Measurements from ENCODE around the gene AANAT. TPM values are rescaled to one million over a fixed set of nuclear protein-coding genes. Genes with fewer than 3 reads are reported as not detected.

Gene AANAT
- polyA plus RNA-seq, 1 donor, result 0.37 TPM

DNA sequence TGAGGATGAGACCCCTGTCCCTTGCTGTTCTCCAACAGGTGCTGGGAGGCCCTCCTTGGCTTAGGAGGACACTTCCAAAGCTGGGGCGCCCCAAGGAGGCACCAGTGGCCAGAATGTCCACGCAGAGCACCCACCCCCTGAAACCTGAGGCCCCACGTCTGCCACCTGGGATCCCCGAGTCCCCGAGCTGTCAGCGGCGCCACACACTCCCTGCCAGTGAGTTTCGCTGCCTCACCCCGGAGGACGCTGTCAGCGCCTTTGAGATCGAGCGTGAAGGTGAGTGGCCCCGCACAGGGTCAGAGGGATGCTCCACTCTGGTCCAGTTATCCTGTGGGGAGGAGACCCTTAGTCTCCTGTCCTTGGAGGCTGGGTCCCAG is 1.2 kb downstream of the AANAT start:
- no peak for DNase-seq (ENCODE audit: low read depth)

DNA sequence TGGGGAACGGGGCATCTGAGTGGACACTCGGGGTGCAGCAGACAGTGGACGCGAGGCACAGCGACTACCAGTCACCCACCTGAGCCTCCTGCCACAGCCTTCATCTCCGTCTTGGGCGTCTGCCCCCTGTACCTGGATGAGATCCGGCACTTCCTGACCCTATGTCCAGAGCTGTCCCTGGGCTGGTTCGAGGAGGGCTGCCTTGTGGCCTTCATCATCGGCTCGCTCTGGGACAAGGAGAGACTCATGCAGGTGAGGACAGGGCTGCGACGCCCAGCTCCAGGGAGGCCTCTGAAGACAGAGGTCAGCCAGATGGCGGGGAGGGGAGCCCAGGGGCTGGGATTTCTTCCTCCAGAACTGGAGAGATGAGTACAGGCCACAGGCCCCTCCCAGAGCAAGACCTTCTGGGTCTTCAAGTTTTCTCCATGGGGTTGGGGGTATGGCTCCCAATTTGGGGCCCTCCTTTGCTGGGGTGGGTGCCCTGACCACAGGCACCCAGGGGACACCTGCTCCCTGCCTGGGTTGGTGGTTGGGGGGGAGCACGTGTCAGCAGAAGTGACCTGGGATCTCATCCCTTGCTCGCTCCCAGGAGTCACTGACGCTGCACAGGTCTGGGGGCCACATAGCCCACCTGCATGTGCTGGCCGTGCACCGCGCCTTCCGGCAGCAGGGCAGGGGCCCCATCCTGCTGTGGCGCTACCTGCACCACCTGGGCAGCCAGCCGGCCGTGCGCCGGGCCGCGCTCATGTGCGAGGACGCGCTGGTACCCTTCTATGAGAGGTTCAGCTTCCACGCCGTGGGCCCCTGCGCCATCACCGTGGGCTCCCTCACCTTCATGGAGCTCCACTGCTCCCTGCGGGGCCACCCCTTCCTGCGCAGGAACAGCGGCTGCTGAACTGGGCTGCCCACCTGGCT is 1.9 kb downstream of the AANAT start:
- DNase-seq (ENCODE audit: low read depth), result no peak

DNA sequence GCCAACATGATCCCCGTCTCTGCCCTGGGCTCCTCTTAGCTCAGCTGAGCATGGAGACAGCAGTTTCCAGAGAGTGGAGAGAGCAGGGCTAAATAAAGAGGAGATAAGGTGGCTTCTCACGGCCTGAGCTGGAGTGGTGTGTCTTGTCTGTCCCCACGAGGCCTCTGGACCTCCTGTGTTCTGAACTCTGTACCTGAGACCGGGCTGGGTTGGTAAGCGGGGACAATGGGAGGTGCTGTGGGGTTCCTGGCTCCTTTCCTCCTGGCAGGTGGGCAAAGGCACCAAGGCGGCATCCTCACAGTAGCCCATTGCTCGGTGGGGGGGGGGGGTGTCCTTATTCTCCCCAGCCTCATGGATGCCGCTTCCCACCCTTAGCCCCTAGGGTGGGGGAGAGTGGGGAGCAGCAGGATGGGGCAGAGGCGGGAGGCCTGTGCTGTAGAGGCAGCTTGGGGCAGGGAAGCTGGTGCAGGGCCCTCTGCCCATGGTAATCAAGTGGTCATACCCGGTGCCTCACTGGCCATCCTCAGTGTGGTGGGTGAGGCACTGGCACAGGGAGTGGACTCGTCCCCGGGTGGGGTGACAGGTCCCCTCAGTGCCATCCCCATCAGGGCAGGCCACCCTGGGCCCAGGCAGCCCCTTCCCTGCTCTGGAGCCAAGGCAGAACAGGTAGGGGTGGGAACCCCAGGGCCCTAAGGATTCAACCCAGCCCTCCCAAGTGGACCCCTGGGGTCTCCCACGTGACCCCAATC is 2.8 kb downstream of the AANAT start:
- no peak for DNase-seq (ENCODE audit: low read depth)

DNA sequence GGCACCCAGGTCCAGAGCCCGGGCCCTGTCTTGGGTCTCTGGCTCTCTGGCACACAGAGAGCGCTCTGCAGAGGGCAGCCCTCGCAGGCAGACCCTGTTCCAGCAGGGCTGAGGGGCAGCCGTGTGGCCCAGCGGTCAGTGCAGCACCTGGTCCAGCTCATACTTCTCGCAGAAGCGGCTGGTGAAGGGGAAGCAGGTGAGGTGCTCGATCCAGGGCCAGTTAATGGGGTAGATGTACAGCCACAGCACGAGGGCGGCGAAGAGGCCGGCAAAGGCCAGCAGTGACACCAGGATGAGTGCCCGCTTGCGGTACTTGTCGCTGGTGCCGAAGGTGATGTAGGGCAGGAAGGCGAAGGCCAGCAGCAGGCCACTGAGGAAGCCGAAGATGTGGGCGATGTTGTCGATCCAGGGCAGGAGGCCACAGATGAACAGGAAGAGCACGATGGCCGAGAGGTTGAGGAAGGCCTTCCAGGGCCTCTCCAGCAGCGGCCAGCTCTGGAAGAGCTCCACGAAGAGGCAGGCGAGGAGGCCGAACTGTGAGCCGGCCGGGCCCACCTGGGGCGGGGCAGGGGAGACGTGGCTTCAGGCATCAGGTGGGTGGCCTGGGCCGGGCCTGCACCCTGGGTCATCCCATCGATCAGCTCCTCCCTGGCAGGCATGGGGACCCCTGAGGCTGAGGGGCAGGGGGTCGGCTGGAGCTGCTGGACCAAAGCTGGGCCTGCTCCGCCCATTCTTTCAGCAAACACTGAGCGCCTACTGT is 4.3 kb downstream of the AANAT start:
- DNase-seq (ENCODE audit: low read depth), result no peak

DNA sequence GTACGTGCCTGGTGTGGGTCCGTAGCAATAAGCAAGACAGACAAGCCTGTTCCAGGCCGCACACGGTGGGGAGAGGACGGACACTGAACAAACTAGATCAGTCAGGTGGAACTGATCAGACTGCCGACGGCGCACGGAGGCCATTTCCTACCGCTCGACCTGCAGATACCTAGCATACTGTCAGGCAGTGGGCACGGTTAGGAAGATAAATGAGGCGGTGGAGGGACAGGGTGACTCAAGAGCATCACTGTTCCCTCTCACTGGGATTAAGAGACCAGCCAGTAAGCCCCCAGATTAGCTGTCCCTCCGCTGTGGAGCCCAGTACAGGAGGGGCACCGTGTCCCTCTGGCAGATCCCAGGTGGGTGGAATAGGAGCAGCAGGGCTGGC is 4.8 kb downstream of the AANAT start:
- DNase-seq (ENCODE audit: low read depth), result no peak

DNA sequence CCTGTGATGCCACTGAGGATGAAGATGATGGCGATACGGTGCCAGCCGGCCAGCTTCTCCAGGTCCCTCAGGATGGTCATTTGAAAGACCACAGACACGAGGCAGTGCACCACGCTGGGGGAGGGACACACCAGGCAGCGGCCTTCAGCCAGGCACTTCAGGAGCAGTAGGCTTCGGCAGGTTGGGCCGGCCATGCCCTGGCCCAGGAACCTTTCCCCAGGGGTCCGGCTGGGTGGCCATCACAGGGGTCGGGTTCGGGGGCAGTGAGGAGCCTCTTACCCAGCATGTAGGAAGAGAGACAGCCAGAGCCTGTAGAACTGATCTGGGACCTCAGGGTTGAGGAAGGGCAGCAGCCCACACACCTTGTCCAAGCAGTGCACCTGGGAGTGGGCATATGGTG is 5.3 kb downstream of the AANAT start:
- no peak for DNase-seq (ENCODE audit: low read depth)

DNA sequence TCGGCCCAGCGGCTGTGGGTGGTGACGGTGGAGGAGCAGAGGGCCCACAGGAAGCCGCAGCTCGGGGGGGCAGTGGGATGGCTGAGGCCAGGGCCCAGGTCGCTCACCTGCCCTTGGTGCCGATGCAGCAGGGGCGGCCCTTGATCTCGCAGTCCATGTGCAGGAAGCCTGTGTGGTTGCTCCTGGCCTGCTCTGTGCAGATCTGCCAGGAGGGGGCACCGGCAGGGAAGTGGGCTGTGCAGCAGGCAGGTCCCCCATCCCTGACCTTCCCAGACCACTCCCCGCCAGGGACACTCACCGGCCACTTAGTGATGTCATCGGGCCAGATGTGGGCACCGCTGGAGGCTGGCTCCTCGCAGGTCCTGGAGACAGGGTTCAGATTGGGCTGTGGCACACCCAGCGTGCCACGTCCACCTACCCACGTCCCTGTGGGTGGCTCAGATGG is 6.2 kb downstream of the AANAT start:
- DNase-seq (ENCODE audit: low read depth), result no peak

DNA sequence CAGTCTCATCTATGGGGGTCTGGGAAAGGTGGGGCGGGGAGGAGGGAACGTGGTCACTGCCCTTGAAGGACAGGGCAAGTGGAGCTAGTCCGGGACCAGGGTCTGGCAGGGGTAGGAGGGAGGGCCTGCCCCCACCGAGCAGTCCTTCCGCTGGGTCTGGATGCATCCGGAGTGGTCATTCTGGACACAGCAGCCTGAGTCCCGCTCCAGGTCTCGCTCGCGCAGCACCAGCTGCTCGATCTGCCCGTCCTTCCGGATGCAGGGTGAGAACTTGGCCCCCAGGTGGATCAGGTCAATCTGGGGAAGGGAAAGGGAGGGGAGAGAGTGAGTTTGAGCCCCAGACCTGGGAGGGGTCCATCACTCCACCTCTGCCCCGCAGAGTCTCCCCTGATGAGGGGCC is 6.8 kb downstream of the AANAT start:
- no peak for DNase-seq (ENCODE audit: low read depth)

DNA sequence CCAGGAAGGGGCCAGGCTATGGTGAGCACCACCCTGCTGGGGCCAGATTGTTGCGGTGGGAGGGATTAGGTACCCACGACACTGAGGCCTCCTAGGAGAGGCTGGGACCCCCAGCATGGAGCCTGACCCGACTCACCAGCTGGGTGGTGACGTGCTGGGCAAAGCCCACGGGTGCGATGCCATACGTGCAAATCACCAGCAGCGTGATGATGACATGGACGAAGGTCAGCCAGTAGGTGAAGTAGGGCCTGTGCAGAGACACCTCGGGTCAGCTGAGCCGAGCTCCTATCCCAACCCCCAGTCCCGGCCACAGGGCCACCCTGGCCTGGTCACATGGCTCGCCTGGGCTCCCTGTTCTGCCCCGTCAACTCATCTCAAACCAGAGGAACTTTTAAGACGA is 7.5 kb downstream of the AANAT start:
- no peak for DNase-seq (ENCODE audit: low read depth)

DNA sequence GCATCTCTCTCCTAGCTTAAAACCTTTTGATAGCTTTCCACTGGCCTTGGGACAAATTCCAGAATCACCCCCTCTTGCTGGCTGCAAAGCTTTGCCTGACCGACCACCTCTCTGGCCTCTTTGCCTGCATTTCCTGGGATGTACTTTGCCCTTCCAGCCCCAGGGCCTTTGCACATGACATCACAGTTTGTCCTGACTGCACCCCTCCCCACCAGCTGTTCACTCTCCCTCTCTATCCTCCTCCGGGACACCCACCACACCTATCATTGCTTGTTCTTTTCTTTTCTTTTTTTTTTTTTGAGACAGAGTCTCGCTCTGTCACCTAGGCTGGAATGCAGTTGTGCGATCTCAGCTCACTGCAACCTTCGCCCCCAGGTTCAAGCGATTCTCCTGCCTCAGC is 7.9 kb downstream of the AANAT start:
- no peak for DNase-seq (ENCODE audit: low read depth)

DNA sequence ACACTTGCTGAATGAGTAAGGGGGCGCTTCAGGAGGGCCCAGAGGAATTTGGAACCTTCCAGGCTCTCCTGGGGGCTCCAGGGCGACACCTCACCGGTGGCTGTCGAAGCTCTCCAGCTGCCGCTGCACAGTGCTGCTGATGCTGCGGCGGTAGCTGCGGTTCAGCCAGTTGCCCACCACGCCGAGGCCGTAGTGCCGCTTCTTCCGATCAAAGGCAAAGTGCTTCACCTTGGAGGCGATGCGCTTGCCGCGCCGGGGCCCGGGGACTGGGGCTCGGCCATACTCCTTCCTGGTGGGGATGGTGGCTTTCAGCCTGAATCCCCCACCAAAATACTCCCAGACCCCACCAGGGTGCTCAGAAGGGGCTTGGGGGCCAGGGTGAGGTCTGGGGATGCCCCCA is 9.3 kb downstream of the AANAT start:
- no peak for DNase-seq (ENCODE audit: low read depth)

DNA sequence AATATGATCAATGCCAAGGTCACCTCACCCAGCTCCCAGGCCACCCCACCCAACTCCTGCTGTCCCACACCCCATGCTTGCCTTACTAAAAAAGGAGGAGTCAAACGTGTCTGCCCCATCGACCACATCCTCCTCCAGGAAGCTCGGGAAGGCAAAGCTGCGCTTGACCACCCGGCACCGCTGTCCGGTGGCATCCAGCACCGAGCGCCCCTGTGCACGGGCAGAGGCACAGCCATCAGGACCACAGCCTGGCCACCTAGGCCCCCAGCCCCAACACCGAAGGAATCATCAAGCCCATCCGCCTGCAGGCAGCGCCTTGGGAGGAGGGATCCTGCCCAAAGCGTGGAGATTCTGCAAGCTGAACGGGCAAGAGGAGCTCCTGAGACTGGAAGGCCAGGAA is 10.2 kb downstream of the AANAT start:
- no peak for DNase-seq (ENCODE audit: low read depth)

DNA sequence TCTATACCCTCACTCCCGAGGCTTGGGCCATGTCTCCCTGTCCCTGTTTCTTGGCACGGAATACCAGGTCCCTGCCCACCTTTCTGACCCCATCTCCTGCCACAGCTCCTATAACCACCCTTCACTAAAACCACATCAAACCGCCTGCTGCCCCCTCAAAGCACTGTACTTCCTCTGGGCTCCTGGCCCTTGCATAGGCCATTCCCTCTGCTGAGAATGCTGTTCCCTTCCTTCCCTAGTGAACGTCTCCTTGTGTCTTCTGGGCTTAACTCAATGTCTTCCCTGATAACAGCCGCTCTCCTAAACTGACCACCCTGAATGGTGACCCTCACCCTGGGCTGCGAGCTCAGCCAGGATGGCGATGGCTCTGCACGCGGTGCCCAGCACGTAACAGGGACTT is 10.7 kb downstream of the AANAT start:
- no peak for DNase-seq (ENCODE audit: low read depth)

DNA sequence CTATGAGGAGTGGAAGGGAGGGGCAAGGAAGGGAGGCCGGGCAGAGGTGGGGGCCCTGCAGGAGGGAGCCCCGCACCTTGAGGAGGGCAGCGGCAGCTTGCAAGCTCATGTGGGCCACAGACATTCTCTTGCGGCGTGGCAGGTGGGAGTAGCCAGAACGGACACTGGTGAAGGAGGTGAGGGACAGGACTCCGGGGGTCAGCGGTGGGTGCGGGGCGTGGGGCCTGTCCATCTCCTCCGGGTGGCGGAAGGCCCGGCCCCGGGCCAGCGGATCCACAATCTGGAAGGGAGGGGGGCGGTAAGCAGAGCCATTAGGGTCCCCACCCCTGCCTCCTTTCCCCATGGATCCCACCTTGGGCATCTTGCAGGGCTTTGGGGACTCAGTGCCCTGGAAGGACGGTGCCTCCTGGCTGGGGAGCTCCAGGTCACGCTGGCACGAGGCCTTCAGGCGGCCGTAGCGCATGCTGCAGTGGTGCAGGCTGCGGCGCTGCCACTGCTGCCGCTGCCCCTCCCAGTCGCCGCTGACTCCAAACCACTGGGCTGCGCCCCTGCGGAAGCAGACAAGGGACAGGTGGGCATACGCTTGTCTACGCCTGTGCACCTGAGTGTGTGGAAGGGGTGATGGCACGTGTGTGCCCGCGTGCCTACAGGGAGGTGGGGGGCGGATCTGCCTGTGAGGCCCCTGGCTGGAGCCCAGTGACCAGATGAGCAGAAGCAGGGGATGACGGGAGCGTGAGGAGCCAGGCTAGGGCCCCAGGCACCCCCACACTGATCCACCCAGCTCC is 11.5 kb downstream of the AANAT start:
- no peak for DNase-seq (ENCODE audit: low read depth)

DNA sequence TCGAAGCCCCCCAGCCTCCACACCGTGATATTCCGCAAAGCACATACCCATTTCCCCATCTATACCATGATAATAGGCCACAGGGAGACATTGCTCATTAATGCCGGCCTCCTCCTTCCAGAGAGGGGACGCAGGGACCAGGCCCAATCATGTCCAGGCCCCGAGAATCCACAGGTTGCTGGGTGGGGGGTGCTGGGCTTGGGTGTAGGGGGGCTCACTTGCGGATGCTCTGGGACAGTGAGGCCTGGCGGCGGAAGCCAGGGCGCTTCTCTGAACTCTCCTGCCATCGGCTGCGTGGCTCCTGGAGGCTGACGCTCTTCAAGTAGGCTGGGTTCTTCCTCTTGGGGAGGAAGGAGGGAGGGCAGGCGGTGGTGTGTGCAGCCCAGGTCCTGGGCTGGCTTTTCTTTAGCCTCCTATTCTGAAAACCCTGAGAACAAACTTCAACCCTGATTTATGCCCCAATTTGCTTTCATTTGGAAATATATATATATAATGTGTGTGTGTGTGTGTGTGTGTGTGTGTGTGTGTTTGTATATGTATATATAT is 12.2 kb downstream of the AANAT start:
- no peak for DNase-seq (ENCODE audit: low read depth)

DNA sequence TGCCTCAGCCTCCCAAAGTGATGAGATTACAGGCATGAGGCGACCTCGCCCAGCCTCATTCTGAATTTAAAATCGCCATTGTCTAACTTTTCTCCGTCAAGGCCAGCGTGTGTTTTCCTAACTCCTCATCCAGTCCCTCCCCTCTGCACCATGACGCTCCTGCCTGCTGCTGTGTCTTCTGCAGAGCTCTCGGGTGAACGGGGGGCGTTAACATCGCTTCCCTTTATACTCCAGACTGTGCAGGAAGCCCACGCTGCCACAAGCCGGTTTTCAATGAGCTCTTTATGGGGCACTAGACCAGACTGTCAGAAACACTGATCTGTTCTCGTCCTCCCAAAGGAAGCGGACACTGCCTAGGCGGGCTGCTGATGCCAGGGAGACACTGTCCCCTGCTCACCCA is 13.2 kb downstream of the AANAT start:
- DNase-seq (ENCODE audit: low read depth), result no peak

DNA sequence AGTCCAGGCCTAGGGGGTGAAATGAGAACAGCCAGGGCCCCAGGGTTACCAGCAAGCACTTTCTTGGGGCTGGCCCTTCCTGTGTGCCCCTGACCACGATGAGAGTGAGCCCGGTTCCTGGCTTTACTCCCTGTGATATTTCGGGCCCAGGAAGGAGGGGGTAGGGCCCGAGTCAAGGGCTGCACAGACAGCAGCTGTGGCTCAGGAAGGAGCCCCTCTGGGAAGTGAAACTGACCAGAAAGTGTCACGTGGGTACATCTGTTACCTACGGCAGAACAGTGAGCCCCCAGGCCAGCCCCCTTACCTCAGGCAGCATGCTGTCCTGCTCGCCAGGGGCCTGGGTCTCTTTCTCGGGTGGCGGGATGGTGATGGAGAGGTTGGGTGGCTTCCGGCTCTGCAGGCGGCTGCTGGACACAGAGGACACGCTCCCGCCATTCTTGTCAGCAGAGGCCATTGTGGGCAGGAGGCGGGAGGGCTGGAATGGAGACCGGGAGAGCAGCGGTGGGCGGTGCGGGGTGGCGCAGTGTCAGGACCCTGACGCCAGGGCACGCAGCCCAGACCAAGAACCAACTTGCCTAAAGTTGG is 13.8 kb downstream of the AANAT start:
- no peak for DNase-seq (ENCODE audit: low read depth)

DNA sequence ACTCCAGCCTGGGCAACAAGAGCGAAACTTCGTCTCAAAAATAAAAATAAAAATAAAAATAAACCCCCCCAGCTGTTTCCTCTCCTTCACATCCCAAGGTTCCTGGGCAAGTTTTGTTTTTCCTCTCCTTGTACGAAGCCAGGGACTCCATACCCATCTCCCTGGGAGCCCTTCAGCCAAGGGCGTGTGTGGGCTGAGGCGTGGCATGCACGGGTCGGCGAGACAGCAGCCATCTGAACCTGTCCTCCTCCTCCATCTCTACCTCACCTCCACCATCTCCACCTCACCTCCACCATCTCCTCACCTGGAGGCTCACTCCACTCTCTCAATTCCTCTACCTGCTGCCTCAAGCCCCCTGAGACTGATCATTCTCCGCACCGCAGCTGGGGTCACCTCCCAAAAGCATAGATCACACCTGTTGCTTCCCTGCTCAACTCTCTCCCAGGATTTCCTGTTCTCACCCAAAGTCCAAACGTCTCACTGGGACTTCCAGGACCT is 16.9 kb downstream of the AANAT start:
- no peak for DNase-seq (ENCODE audit: low read depth)

DNA sequence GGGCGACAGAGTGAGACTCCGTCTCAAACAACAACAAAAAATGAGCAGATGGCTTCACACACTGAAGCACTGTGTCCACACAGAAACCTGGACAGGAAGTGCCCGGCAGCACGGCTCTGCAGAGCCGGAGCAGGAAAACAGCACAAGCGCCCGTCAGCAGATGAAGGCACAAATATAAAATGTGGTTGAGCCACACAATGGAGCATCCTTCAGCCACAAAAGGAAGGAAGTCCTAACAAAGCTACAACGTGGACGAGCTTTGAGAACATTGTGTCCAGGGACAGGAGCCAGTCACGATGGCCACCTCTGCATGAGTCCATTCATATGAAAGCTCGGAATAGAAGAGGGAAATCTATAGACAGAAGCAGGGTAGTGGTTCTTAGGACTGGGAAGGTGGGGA is 18.2 kb downstream of the AANAT start:
- DNase-seq (ENCODE audit: low read depth), result no peak

DNA sequence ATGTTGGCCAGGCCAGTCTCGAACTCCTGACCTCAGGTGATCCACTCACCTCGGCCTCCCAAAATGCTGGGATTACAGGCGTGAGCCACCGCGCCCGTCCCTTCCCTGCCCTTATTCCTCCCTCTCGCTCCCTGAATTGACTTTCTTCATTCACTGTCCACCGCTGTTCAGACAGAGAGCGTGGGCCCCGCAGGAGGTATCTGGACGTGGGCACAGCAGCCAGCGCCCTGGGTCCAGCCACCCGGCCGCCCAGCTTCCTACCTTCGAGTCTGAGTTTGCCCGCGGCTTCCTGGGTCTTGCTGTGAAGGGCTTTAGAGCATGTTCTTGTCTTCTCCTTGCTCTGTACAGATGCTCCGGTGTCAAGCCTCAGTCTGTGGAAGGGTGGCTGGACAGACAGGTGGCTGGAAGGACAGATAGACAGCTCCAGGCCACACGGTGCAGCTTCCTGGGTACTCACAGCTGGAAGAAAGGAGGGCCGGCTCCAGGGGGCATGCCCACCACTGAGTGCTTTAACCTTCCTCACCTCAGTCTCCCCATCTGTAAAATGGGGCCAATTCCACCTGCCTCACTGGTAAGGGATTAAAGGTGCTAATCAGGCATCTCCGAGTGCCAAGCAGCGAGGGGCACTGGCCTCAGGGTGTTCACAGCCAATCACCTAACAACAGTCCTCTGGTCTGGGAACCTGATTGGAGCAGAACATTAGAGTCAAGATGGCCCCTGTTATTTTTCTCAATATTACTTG is 20.2 kb downstream of the AANAT start:
- DNase-seq (ENCODE audit: low read depth), result no peak
